A172 (cell line): ENCODE results near the gene SHH. TPM values are rescaled to one million over a fixed set of nuclear protein-coding genes. Genes with fewer than 3 reads are reported as not detected.

Experiments used
- DNase-seq: peaks from one replicate; pipeline ENCODE4 v3.0.0-alpha.2; 2015; ENCODE audit warnings: low spot score
- total RNA-seq: library from RNA; depleted of rRNA; stranded (reverse); fragments of >200 nt; shearing (Covaris generic); gene quantifications from 2 replicates; pipeline ENCODE4 v1.2.3, GENCODE V29; 2014

Gene SHH
- total RNA-seq, 1 experiment from 2014 or later: 0.03 TPM

GRCh38 chr7:155792315-155792960 is 19.8 kb downstream of the SHH start:
- no peak for DNase-seq

- DNase-seq: no peak
Observed at GRCh38 chr7:155791836-155792235, 20.4 kb downstream of the SHH start.

- no peak for DNase-seq
Observed at GRCh38 chr7:155791214-155791737, 21.0 kb downstream of the SHH start.

- DNase-seq: no peak
Observed at GRCh38 chr7:155790666-155791065, 21.6 kb downstream of the SHH start.

- DNase-seq: no peak
Observed at GRCh38 chr7:155789001-155789725, 23.1 kb downstream of the SHH start.

GRCh38 chr7:155788616-155789000 is 23.7 kb downstream of the SHH start:
- peak; percentile 53 for DNase-seq

GRCh38 chr7:155787171-155787851 is 25.0 kb downstream of the SHH start:
- DNase-seq: no peak

- DNase-seq: no peak
Observed at GRCh38 chr7:155786491-155786890, 25.8 kb downstream of the SHH start.

- peak; percentile 30 for DNase-seq
Observed at GRCh38 chr7:155785536-155785935, 26.7 kb downstream of the SHH start.

GRCh38 chr7:155782466-155782865 is 29.8 kb downstream of the SHH start:
- no peak for DNase-seq

GRCh38 chr7:155781433-155781832 is 30.8 kb downstream of the SHH start:
- DNase-seq: no peak

- DNase-seq: no peak
Observed at GRCh38 chr7:155780884-155781283, 31.4 kb downstream of the SHH start.

- DNase-seq: no peak
Observed at GRCh38 chr7:155778349-155778748, 33.9 kb downstream of the SHH start.

- DNase-seq: no peak
Observed at GRCh38 chr7:155776606-155777005, 35.7 kb downstream of the SHH start.

GRCh38 chr7:155775691-155776090 is 36.6 kb downstream of the SHH start:
- no peak for DNase-seq

- no peak for DNase-seq
Observed at GRCh38 chr7:155774947-155775346, 37.3 kb downstream of the SHH start.

GRCh38 chr7:155773531-155773930 is 38.7 kb downstream of the SHH start:
- DNase-seq: no peak

GRCh38 chr7:155770241-155770640 is 42.0 kb downstream of the SHH start:
- no peak for DNase-seq

GRCh38 chr7:155769701-155770100 is 42.6 kb downstream of the SHH start:
- DNase-seq: no peak

GRCh38 chr7:155766966-155767916 is 45.0 kb downstream of the SHH start:
- no peak for DNase-seq

GRCh38 chr7:155766386-155766785 is 45.9 kb downstream of the SHH start:
- DNase-seq: no peak

GRCh38 chr7:155765458-155765857 is 46.8 kb downstream of the SHH start:
- DNase-seq: no peak
